GM23338 (cell line): ENCODE data around the gene MFF.

ENCODE experiments used
- CTCF ChIP-seq, 2 experiments: fragments of 200-600 bp in 1 of 2; sonication (generic) in 1 of 2; conservative IDR thresholded peaks; 2 replicates each; pipeline versions ENCODE4 v1.5.1 to v1.6.1; 2016 to 2017; ENCODE audit warnings: antibody characterized with exemption in 2 of 2, low read depth in 2 of 2, mild to moderate bottlenecking in 2 of 2, moderate library complexity in 1 of 2
- EZH2 ChIP-seq: fragments of 200-600 bp; sonication (generic); IDR thresholded peaks from one replicate; pipeline ENCODE4 v1.8.0; 2017; ENCODE audit warnings: antibody characterized with exemption, mild to moderate bottlenecking, low read depth; ENCODE audit not compliant: unreplicated experiment
- JUNB ChIP-seq: IDR thresholded peaks from one replicate; pipeline ENCODE4 v1.6.1; 2016; ENCODE audit warnings: antibody characterized with exemption; ENCODE audit not compliant: unreplicated experiment
- POLR2AphosphoS5 ChIP-seq: IDR thresholded peaks from 2 replicates; pipeline ENCODE4 v1.6.1; 2016; ENCODE audit warnings: antibody characterized with exemption, low read depth
- STAT1 ChIP-seq: IDR thresholded peaks from one replicate; pipeline ENCODE4 v1.6.1; 2016; ENCODE audit warnings: antibody characterized with exemption; ENCODE audit not compliant: unreplicated experiment

- no peak for TF ChIP-seq CTCF (conservative IDR thresholded peaks at IDR 0.05; ENCODE audit: low read depth in 2 of 2)
- no peak for TF ChIP-seq POLR2AphosphoS5
- TF ChIP-seq EZH2, result no peak
- no peak for TF ChIP-seq JUNB
- TF ChIP-seq STAT1, result no peak
Observed at GRCh38 chr2:227285741-227286236, 39.3 kb upstream of the MFF start.
